ENCODE results near the gene METTL1.

Gene METTL1

GRCh38 chr12:57811028-57811755 lies 39.3 kb upstream of the METTL1 start:
- Histone ChIP-seq H3K9ac (ENCODE audit: low read length) (no peak overlapping the region), H3K36me3 (ENCODE audit: control insufficient read depth, insufficient read depth, low read length) (peaks cover 4% of the 10 kb centered on the region), H3K4me3 (ENCODE audit: low read length) (no peak overlapping the region), H3K9me3 (ENCODE audit: control insufficient read depth, low read length) (no peaks in the 10 kb centered on the region), H3K4me1 (ENCODE audit: control insufficient read depth, insufficient read depth, low read length) (peaks cover 22% of the 10 kb centered on the region), H3K27me3 (ENCODE audit: control insufficient read depth, insufficient read depth, low read length) (no peaks in the 10 kb centered on the region)

GRCh38 chr12:57810450-57810849 lies 38.5 kb upstream of the METTL1 start:
- Histone ChIP-seq H3K4me3 (ENCODE audit: low read length) (no peak overlapping the region), H3K9ac (ENCODE audit: low read length) (no peak overlapping the region), H3K27me3 (ENCODE audit: control insufficient read depth, insufficient read depth, low read length) (no peaks in the 10 kb centered on the region), H3K9me3 (ENCODE audit: control insufficient read depth, low read length) (no peaks in the 10 kb centered on the region), H3K36me3 (ENCODE audit: control insufficient read depth, insufficient read depth, low read length) (peaks cover 4% of the 10 kb centered on the region), H3K4me1 (ENCODE audit: control insufficient read depth, insufficient read depth, low read length) (peaks cover 16% of the 10 kb centered on the region)

GRCh38 chr12:57809425-57809824 lies 37.5 kb upstream of the METTL1 start:
- H3K4me3 ChIP-seq (ENCODE audit: low read length): no peak overlapping the region
- H3K36me3 ChIP-seq (ENCODE audit: control insufficient read depth, insufficient read depth, low read length): peaks cover 4% of the 10 kb centered on the region
- H3K27me3 ChIP-seq (ENCODE audit: control insufficient read depth, insufficient read depth, low read length): no peaks in the 10 kb centered on the region
- peaks cover 16% of the 10 kb centered on the region for H3K4me1 ChIP-seq (ENCODE audit: control insufficient read depth, insufficient read depth, low read length)
- H3K9me3 ChIP-seq (ENCODE audit: control insufficient read depth, low read length): no peaks in the 10 kb centered on the region
- no peak overlapping the region for H3K9ac ChIP-seq (ENCODE audit: low read length)

- Histone ChIP-seq H3K4me3 (ENCODE audit: low read length) (no peak overlapping the region), H3K36me3 (ENCODE audit: control insufficient read depth, insufficient read depth, low read length) (peaks cover 4% of the 10 kb centered on the region), H3K4me1 (ENCODE audit: control insufficient read depth, insufficient read depth, low read length) (peaks cover 20% of the 10 kb centered on the region), H3K9ac (ENCODE audit: low read length) (no peak overlapping the region), H3K9me3 (ENCODE audit: control insufficient read depth, low read length) (no peaks in the 10 kb centered on the region), H3K27me3 (ENCODE audit: control insufficient read depth, insufficient read depth, low read length) (no peaks in the 10 kb centered on the region)
Measured at GRCh38 chr12:57808351-57808750, 36.4 kb upstream of the METTL1 start.

GRCh38 chr12:57807285-57807684 lies 35.4 kb upstream of the METTL1 start:
- no peak overlapping the region for H3K4me3 ChIP-seq (ENCODE audit: low read length)
- H3K4me1 ChIP-seq (ENCODE audit: control insufficient read depth, insufficient read depth, low read length): peaks cover 12% of the 10 kb centered on the region
- H3K9ac ChIP-seq (ENCODE audit: low read length): no peak overlapping the region
- H3K36me3 ChIP-seq (ENCODE audit: control insufficient read depth, insufficient read depth, low read length): peaks cover 4% of the 10 kb centered on the region
- no peaks in the 10 kb centered on the region for H3K9me3 ChIP-seq (ENCODE audit: control insufficient read depth, low read length)
- H3K27me3 ChIP-seq (ENCODE audit: control insufficient read depth, insufficient read depth, low read length): no peaks in the 10 kb centered on the region

GRCh38 chr12:57806677-57807076 lies 34.8 kb upstream of the METTL1 start:
- Histone ChIP-seq H3K4me1 (ENCODE audit: control insufficient read depth, insufficient read depth, low read length) (peaks cover 12% of the 10 kb centered on the region), H3K9ac (ENCODE audit: low read length) (no peak overlapping the region), H3K4me3 (ENCODE audit: low read length) (no peak overlapping the region), H3K9me3 (ENCODE audit: control insufficient read depth, low read length) (no peaks in the 10 kb centered on the region), H3K27me3 (ENCODE audit: control insufficient read depth, insufficient read depth, low read length) (no peaks in the 10 kb centered on the region), H3K36me3 (ENCODE audit: control insufficient read depth, insufficient read depth, low read length) (peaks cover 4% of the 10 kb centered on the region)

- Histone ChIP-seq H3K36me3 (ENCODE audit: control insufficient read depth, insufficient read depth, low read length) (peaks cover 9% of the 10 kb centered on the region), H3K9me3 (ENCODE audit: control insufficient read depth, low read length) (no peaks in the 10 kb centered on the region), H3K27me3 (ENCODE audit: control insufficient read depth, insufficient read depth, low read length) (no peaks in the 10 kb centered on the region), H3K4me3 (ENCODE audit: low read length) (no peak overlapping the region), H3K4me1 (ENCODE audit: control insufficient read depth, insufficient read depth, low read length) (peaks cover 5% of the 10 kb centered on the region), H3K9ac (ENCODE audit: low read length) (peak overlapping the region; percentile 40)
Measured at GRCh38 chr12:57803319-57803893, 31.5 kb upstream of the METTL1 start.

- Histone ChIP-seq H3K9ac (ENCODE audit: low read length) (no peak overlapping the region), H3K36me3 (ENCODE audit: control insufficient read depth, insufficient read depth, low read length) (peaks cover 9% of the 10 kb centered on the region), H3K27me3 (ENCODE audit: control insufficient read depth, insufficient read depth, low read length) (no peaks in the 10 kb centered on the region), H3K9me3 (ENCODE audit: control insufficient read depth, low read length) (no peaks in the 10 kb centered on the region), H3K4me1 (ENCODE audit: control insufficient read depth, insufficient read depth, low read length) (peaks cover 5% of the 10 kb centered on the region), H3K4me3 (ENCODE audit: low read length) (no peak overlapping the region)
Measured at GRCh38 chr12:57802607-57803006, 30.7 kb upstream of the METTL1 start.

- Histone ChIP-seq H3K9ac (ENCODE audit: low read length) (no peak overlapping the region), H3K36me3 (ENCODE audit: control insufficient read depth, insufficient read depth, low read length) (peaks cover 9% of the 10 kb centered on the region), H3K27me3 (ENCODE audit: control insufficient read depth, insufficient read depth, low read length) (no peaks in the 10 kb centered on the region), H3K9me3 (ENCODE audit: control insufficient read depth, low read length) (no peaks in the 10 kb centered on the region), H3K4me1 (ENCODE audit: control insufficient read depth, insufficient read depth, low read length) (peaks cover 5% of the 10 kb centered on the region), H3K4me3 (ENCODE audit: low read length) (no peak overlapping the region)
Measured at GRCh38 chr12:57800965-57801364, 29.1 kb upstream of the METTL1 start.

GRCh38 chr12:57797933-57798332 lies 26.0 kb upstream of the METTL1 start:
- H3K4me1 ChIP-seq (ENCODE audit: control insufficient read depth, insufficient read depth, low read length): no peaks in the 10 kb centered on the region
- no peaks in the 10 kb centered on the region for H3K9me3 ChIP-seq (ENCODE audit: control insufficient read depth, low read length)
- H3K27me3 ChIP-seq (ENCODE audit: control insufficient read depth, insufficient read depth, low read length): no peaks in the 10 kb centered on the region
- H3K9ac ChIP-seq (ENCODE audit: low read length): no peak overlapping the region
- H3K36me3 ChIP-seq (ENCODE audit: control insufficient read depth, insufficient read depth, low read length): peaks cover 9% of the 10 kb centered on the region
- H3K4me3 ChIP-seq (ENCODE audit: low read length): no peak overlapping the region

- peaks cover 9% of the 10 kb centered on the region for H3K36me3 ChIP-seq (ENCODE audit: control insufficient read depth, insufficient read depth, low read length)
Measured at GRCh38 chr12:57796996-57797395, 25.1 kb upstream of the METTL1 start.

GRCh38 chr12:57795354-57795753 lies 23.4 kb upstream of the METTL1 start:
- Histone ChIP-seq H3K36me3 (ENCODE audit: control insufficient read depth, insufficient read depth, low read length) (peaks cover 9% of the 10 kb centered on the region), H3K9me3 (ENCODE audit: control insufficient read depth, low read length) (no peaks in the 10 kb centered on the region), H3K27me3 (ENCODE audit: control insufficient read depth, insufficient read depth, low read length) (no peaks in the 10 kb centered on the region), H3K4me1 (ENCODE audit: control insufficient read depth, insufficient read depth, low read length) (no peaks in the 10 kb centered on the region), H3K4me3 (ENCODE audit: low read length) (no peak overlapping the region), H3K9ac (ENCODE audit: low read length) (no peak overlapping the region)

More at GRCh38 chr12:57796996-57797395, 25.1 kb upstream of the METTL1 start:
- Histone ChIP-seq H3K4me3 (ENCODE audit: low read length) (no peak overlapping the region), H3K9me3 (ENCODE audit: control insufficient read depth, low read length) (no peaks in the 10 kb centered on the region), H3K27me3 (ENCODE audit: control insufficient read depth, insufficient read depth, low read length) (no peaks in the 10 kb centered on the region), H3K9ac (ENCODE audit: low read length) (no peak overlapping the region), H3K4me1 (ENCODE audit: control insufficient read depth, insufficient read depth, low read length) (no peaks in the 10 kb centered on the region)
